ENCODE data around the gene BRINP1.

The BRINP1 gene

DNA sequence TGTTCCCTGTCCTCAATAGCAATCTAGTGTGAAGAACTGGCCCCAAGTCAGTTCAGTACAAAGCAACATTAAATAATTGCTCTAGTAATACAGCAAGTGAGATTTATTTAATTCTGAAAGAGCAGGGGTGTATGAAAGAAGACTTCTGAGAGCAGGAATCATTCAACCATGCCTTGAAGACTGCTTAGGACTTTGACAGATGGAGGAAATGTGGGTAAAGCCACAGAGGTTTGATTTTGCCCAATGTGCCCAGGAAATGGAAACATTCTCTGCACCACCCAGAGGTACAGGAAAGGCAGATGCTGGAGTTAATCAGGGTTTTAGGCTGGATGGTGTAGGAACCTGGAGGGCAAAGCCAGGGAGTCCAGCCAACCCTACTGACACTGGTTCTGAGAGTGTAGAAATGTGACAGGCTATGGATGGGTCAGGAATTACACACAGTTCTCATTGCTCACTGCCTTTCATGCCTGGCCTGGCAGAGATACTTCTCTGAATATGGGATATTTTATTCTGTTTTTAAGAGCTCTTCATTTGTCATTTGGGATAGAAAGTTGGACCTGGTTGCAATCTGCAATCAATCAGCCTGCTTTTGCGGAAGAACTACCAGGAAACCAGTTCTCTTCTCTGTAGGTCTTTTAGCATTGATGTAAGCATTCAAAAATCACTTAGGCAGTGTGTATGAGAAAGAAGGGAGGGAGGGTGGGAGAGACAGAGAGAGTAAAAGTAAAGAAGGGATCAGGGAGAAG is 88.3 kb downstream of the BRINP1 start:
- Histone ChIP-seq H3K4me2 (ENCODE audit: low read depth, low read length, poor library complexity, severe bottlenecking) (no peak overlapping the region), H3K4me3 (ENCODE audit: low read length, poor library complexity, severe bottlenecking) (no peak overlapping the region), H3F3A (ENCODE audit: low read depth) (no peaks in the 10 kb centered on the region), H3K36me3 (ENCODE audit: insufficient read depth, low read length) (no peaks in the 10 kb centered on the region), H3K4me1 (ENCODE audit: insufficient read depth, low read length, poor library complexity, severe bottlenecking) (no peaks in the 10 kb centered on the region), H4K20me1 (ENCODE audit: insufficient read depth, low read length, poor library complexity, severe bottlenecking) (no peaks in the 10 kb centered on the region), H3K9me2 (replicated peaks; ENCODE audit: low read depth, low read length) (no peaks in the 10 kb centered on the region), H3K9ac (ENCODE audit: low read depth, low read length, poor library complexity, severe bottlenecking) (no peak overlapping the region), H3K27me3 (ENCODE audit: insufficient read depth, low read length, poor library complexity, severe bottlenecking) (no peaks in the 10 kb centered on the region), H3K79me2 (ENCODE audit: insufficient read depth, low read length) (no peaks in the 10 kb centered on the region), H3K9me3 (ENCODE audit: insufficient read depth, low read depth, low read length) (no peaks in the 10 kb centered on the region), H2AFZ (ENCODE audit: low read length) (no peak overlapping the region)
- TF ChIP-seq, protein P1, sequence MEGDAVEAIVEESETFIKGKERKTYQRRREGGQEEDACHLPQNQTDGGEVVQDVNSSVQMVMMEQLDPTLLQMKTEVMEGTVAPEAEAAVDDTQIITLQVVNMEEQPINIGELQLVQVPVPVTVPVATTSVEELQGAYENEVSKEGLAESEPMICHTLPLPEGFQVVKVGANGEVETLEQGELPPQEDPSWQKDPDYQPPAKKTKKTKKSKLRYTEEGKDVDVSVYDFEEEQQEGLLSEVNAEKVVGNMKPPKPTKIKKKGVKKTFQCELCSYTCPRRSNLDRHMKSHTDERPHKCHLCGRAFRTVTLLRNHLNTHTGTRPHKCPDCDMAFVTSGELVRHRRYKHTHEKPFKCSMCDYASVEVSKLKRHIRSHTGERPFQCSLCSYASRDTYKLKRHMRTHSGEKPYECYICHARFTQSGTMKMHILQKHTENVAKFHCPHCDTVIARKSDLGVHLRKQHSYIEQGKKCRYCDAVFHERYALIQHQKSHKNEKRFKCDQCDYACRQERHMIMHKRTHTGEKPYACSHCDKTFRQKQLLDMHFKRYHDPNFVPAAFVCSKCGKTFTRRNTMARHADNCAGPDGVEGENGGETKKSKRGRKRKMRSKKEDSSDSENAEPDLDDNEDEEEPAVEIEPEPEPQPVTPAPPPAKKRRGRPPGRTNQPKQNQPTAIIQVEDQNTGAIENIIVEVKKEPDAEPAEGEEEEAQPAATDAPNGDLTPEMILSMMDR (conservative IDR thresholded peaks at IDR 0.05; ENCODE audit: low read length) = no peak
- no peak for TF ChIP-seq EZH2phosphoT487 (IDR thresholded peaks at IDR 0.05; ENCODE audit: borderline replicate concordance)

DNA sequence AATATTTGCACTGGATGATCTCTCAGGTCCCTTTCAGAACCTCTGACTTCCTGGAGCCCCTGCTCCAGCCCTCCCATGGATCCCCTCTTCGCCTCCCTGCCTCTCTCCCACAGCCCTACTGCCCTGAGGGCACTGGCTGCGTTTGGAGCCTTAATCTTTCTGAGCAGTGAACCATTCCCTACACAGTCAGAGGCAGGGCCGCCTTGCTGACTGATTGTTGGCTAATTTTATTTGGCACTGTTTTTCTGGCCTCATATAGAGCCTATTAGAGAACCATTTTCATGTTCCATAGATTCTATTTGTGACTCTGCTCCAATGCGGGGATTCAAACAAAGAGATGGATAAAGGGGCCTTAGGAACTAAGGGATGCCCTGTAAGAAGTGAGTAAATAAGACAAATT is 91.1 kb downstream of the BRINP1 start:
- TF ChIP-seq, protein P1 (conservative IDR thresholded peaks at IDR 0.05; ENCODE audit: low read length) = no peak
- no peak for TF ChIP-seq EZH2phosphoT487 (IDR thresholded peaks at IDR 0.05; ENCODE audit: borderline replicate concordance)
- H3K36me3 ChIP-seq (ENCODE audit: insufficient read depth, low read length) = no peaks in the 10 kb centered on the region
- no peaks in the 10 kb centered on the region for H3F3A ChIP-seq (ENCODE audit: low read depth)
- no peaks in the 10 kb centered on the region for H3K4me1 ChIP-seq (ENCODE audit: insufficient read depth, low read length, poor library complexity, severe bottlenecking)
- H3K4me3 ChIP-seq (ENCODE audit: low read length, poor library complexity, severe bottlenecking) = no peak overlapping the region
- H3K9me2 ChIP-seq (replicated peaks; ENCODE audit: low read depth, low read length) = no peaks in the 10 kb centered on the region
- no peak overlapping the region for H3K4me2 ChIP-seq (ENCODE audit: low read depth, low read length, poor library complexity, severe bottlenecking)
- H3K27me3 ChIP-seq (ENCODE audit: insufficient read depth, low read length, poor library complexity, severe bottlenecking) = no peaks in the 10 kb centered on the region
- no peak overlapping the region for H3K9ac ChIP-seq (ENCODE audit: low read depth, low read length, poor library complexity, severe bottlenecking)
- H3K9me3 ChIP-seq (ENCODE audit: insufficient read depth, low read depth, low read length) = no peaks in the 10 kb centered on the region
- H2AFZ ChIP-seq (ENCODE audit: low read length) = no peak overlapping the region
- no peaks in the 10 kb centered on the region for H4K20me1 ChIP-seq (ENCODE audit: insufficient read depth, low read length, poor library complexity, severe bottlenecking)
- no peaks in the 10 kb centered on the region for H3K79me2 ChIP-seq (ENCODE audit: insufficient read depth, low read length)

DNA sequence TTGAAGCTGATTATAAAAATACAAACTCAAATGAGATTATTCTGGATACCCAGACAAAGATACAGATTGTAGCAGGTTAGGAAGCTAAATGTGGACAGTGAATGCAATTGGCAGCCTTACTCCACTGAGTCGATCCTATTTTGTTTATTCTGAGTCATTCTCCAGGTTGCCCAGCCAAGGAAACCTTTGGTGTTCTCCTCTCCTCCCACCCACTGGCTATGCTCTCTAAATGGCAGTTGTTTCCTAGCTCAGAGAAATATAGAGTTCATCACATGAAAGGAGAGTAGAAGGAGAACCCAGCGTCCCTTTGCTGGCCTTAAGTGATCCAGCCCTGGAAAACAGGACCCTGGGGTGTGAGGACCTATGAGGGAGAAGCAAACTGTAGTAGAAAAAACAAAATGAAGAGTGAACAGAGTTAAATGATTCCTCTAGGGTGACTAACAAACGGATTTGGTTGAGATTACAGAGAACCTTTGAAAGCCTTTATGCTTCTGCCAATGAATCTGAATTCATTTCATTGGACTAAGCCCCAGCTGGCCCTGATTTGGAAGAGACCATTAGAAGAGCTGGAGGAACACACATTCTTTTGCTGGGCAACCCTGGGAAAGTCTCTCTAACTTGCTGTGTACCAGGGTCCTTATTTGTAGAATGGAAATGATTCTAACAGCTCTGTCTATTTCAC is 95.1 kb downstream of the BRINP1 start:
- Histone ChIP-seq H3K9me3 (ENCODE audit: insufficient read depth, low read depth, low read length) (no peaks in the 10 kb centered on the region), H4K20me1 (ENCODE audit: insufficient read depth, low read length, poor library complexity, severe bottlenecking) (no peaks in the 10 kb centered on the region), H3K9me2 (replicated peaks; ENCODE audit: low read depth, low read length) (no peaks in the 10 kb centered on the region), H3F3A (ENCODE audit: low read depth) (no peaks in the 10 kb centered on the region), H3K9ac (ENCODE audit: low read depth, low read length, poor library complexity, severe bottlenecking) (no peak overlapping the region), H3K4me3 (ENCODE audit: low read length, poor library complexity, severe bottlenecking) (no peak overlapping the region), H3K4me2 (ENCODE audit: low read depth, low read length, poor library complexity, severe bottlenecking) (no peak overlapping the region), H3K36me3 (ENCODE audit: insufficient read depth, low read length) (no peaks in the 10 kb centered on the region), H3K27me3 (ENCODE audit: insufficient read depth, low read length, poor library complexity, severe bottlenecking) (no peaks in the 10 kb centered on the region), H2AFZ (ENCODE audit: low read length) (no peak overlapping the region), H3K79me2 (ENCODE audit: insufficient read depth, low read length) (no peaks in the 10 kb centered on the region), H3K4me1 (ENCODE audit: insufficient read depth, low read length, poor library complexity, severe bottlenecking) (no peaks in the 10 kb centered on the region)
- no peak for TF ChIP-seq EZH2phosphoT487 (IDR thresholded peaks at IDR 0.05; ENCODE audit: borderline replicate concordance)
- TF ChIP-seq, protein P1 (conservative IDR thresholded peaks at IDR 0.05; ENCODE audit: low read length) = no peak
